OCI-LY1 (cell line): ENCODE results near the gene MPHOSPH6.

ENCODE experiments used
- CTCF ChIP-seq: fragments of 200-600 bp; sonication (generic), shearing (Covaris generic); IDR thresholded peaks from 2 replicates; pipeline ENCODE4 v1.5.1; 2017; ENCODE audit warnings: mild to moderate bottlenecking, antibody characterized with exemption, low read length, moderate library complexity, mixed read lengths
- EZH2 ChIP-seq: fragments of 200-600 bp; sonication (generic), shearing (Covaris generic); IDR thresholded peaks from 2 replicates; pipeline ENCODE4 v1.8.0; 2017; ENCODE audit warnings: borderline replicate concordance, mixed run types, mild to moderate bottlenecking, antibody characterized with exemption, low read length, moderate library complexity, mixed read lengths

DNA sequence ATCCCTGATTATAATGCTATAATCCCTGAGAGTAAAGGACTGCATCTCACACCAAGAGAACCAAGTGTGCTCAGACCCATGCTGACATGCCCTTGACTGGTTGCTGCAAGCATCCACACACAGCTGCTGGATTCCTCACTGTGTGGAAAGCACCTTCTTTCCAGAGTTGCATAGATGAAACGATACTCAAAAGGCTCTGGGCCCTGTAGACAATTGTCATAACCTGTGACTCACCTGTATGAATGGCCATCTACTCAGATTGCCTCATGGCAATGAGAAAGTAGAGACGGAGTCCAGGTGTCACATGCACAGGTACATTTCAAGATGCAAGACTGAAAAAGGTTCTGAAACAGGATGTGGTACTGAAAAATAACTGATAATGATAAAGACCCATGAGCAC, 58.1 kb downstream of the MPHOSPH6 start:
- TF ChIP-seq EZH2 (no peak), CTCF (no peak)
